T-helper 1 cell treated with Interleukin-12 subunit alpha and Interleukin-12 subunit beta and Interleukin-4 antibody, amounts not matched to agents 30 μg/mL and 1 μg/mL, for 36 hours (primary cell): Measurements from ENCODE around the gene MSI2.

Experiments
- H3K27ac Mint-ChIP-seq: one replicate; pipeline ENCODE4 v1.8.0; 2021; ENCODE audit warnings: mild to moderate bottlenecking, mixed read lengths
- H3K27me3 Mint-ChIP-seq: one replicate; pipeline ENCODE4 v1.8.0; 2021; ENCODE audit warnings: low read depth, mixed read lengths
- H3K36me3 Mint-ChIP-seq: one replicate; pipeline ENCODE4 v1.8.0; 2021; ENCODE audit warnings: low read depth, mixed read lengths
- H3K4me1 Mint-ChIP-seq: one replicate; pipeline ENCODE4 v1.8.0; 2021; ENCODE audit warnings: low read depth, mixed read lengths
- H3K4me3 Mint-ChIP-seq: one replicate; pipeline ENCODE4 v1.8.0; 2021; ENCODE audit warnings: mild to moderate bottlenecking, moderate library complexity, mixed read lengths
- H3K9me3 Mint-ChIP-seq: one replicate; pipeline ENCODE4 v1.8.0; 2021; ENCODE audit warnings: mixed read lengths

MSI2 gene

GRCh38 chr17:57549468-57549867 is 293.1 kb downstream of the MSI2 start:
- peaks cover 12% of the 10 kb centered on the region for H3K4me1 Mint-ChIP-seq
- no peak overlapping the region for H3K4me3 Mint-ChIP-seq
- no peaks in the 10 kb centered on the region for H3K9me3 Mint-ChIP-seq
- peaks cover 3% of the 10 kb centered on the region for H3K36me3 Mint-ChIP-seq
- no peak overlapping the region for H3K27ac Mint-ChIP-seq
- no peaks in the 10 kb centered on the region for H3K27me3 Mint-ChIP-seq

GRCh38 chr17:57550016-57550415 is 293.7 kb downstream of the MSI2 start:
- no peaks in the 10 kb centered on the region for H3K27me3 Mint-ChIP-seq

GRCh38 chr17:57550668-57551315 is 294.5 kb downstream of the MSI2 start:
- H3K4me3 Mint-ChIP-seq, result no peak overlapping the region
- H3K9me3 Mint-ChIP-seq, result no peaks in the 10 kb centered on the region
- no peaks in the 10 kb centered on the region for H3K27me3 Mint-ChIP-seq
- H3K36me3 Mint-ChIP-seq, result peaks cover 3% of the 10 kb centered on the region
- H3K27ac Mint-ChIP-seq, result no peak overlapping the region
- H3K4me1 Mint-ChIP-seq, result peaks cover 12% of the 10 kb centered on the region

More at GRCh38 chr17:57550016-57550415, 293.7 kb downstream of the MSI2 start:
- Mint-ChIP-seq H3K9me3 (no peaks in the 10 kb centered on the region), H3K4me3 (no peak overlapping the region), H3K4me1 (peaks cover 12% of the 10 kb centered on the region), H3K27ac (no peak overlapping the region), H3K36me3 (peaks cover 3% of the 10 kb centered on the region)

GRCh38 chr17:57551321-57552079 is 295.2 kb downstream of the MSI2 start:
- Mint-ChIP-seq H3K4me1 (peaks cover 12% of the 10 kb centered on the region), H3K4me3 (no peak overlapping the region), H3K36me3 (peaks cover 3% of the 10 kb centered on the region), H3K9me3 (no peaks in the 10 kb centered on the region), H3K27me3 (no peaks in the 10 kb centered on the region), H3K27ac (no peak overlapping the region)

GRCh38 chr17:57552114-57552624 is 295.8 kb downstream of the MSI2 start:
- H3K4me3 Mint-ChIP-seq, result no peak overlapping the region
- peaks cover 5% of the 10 kb centered on the region for H3K4me1 Mint-ChIP-seq
- H3K27ac Mint-ChIP-seq, result no peak overlapping the region

GRCh38 chr17:57553526-57553925 is 297.2 kb downstream of the MSI2 start:
- Mint-ChIP-seq H3K9me3 (no peaks in the 10 kb centered on the region), H3K27me3 (no peaks in the 10 kb centered on the region), H3K27ac (no peak overlapping the region), H3K4me1 (peaks cover 2% of the 10 kb centered on the region), H3K4me3 (no peak overlapping the region), H3K36me3 (no peaks in the 10 kb centered on the region)

More at GRCh38 chr17:57552114-57552624, 295.8 kb downstream of the MSI2 start:
- H3K9me3 Mint-ChIP-seq, result no peaks in the 10 kb centered on the region
- no peaks in the 10 kb centered on the region for H3K36me3 Mint-ChIP-seq
- H3K27me3 Mint-ChIP-seq, result no peaks in the 10 kb centered on the region

- H3K4me1 Mint-ChIP-seq, result peaks cover 2% of the 10 kb centered on the region
- H3K36me3 Mint-ChIP-seq, result no peaks in the 10 kb centered on the region
- H3K4me3 Mint-ChIP-seq, result no peak overlapping the region
- H3K27me3 Mint-ChIP-seq, result no peaks in the 10 kb centered on the region
- no peak overlapping the region for H3K27ac Mint-ChIP-seq
- no peaks in the 10 kb centered on the region for H3K9me3 Mint-ChIP-seq
Measured at GRCh38 chr17:57553991-57554825, 297.9 kb downstream of the MSI2 start.

- H3K27ac Mint-ChIP-seq, result no peak overlapping the region
- H3K9me3 Mint-ChIP-seq, result no peaks in the 10 kb centered on the region
- H3K36me3 Mint-ChIP-seq, result no peaks in the 10 kb centered on the region
- no peaks in the 10 kb centered on the region for H3K27me3 Mint-ChIP-seq
- H3K4me1 Mint-ChIP-seq, result peaks cover 2% of the 10 kb centered on the region
- H3K4me3 Mint-ChIP-seq, result no peak overlapping the region
Measured at GRCh38 chr17:57554826-57555635, 298.7 kb downstream of the MSI2 start.

GRCh38 chr17:57555636-57556175 is 299.4 kb downstream of the MSI2 start:
- Mint-ChIP-seq H3K27me3 (no peaks in the 10 kb centered on the region), H3K9me3 (no peaks in the 10 kb centered on the region), H3K4me3 (no peak overlapping the region), H3K36me3 (no peaks in the 10 kb centered on the region), H3K4me1 (peaks cover 3% of the 10 kb centered on the region), H3K27ac (no peak overlapping the region)

GRCh38 chr17:57556320-57556719 is 300.0 kb downstream of the MSI2 start:
- Mint-ChIP-seq H3K27ac (no peak overlapping the region), H3K4me1 (peaks cover 3% of the 10 kb centered on the region), H3K36me3 (no peaks in the 10 kb centered on the region), H3K4me3 (no peak overlapping the region), H3K27me3 (no peaks in the 10 kb centered on the region), H3K9me3 (no peaks in the 10 kb centered on the region)

- Mint-ChIP-seq H3K27ac (no peak overlapping the region), H3K4me1 (peaks cover 3% of the 10 kb centered on the region), H3K36me3 (no peaks in the 10 kb centered on the region), H3K4me3 (no peak overlapping the region), H3K9me3 (no peaks in the 10 kb centered on the region), H3K27me3 (no peaks in the 10 kb centered on the region)
Measured at GRCh38 chr17:57556977-57557376, 300.7 kb downstream of the MSI2 start.

- no peaks in the 10 kb centered on the region for H3K9me3 Mint-ChIP-seq
- peaks cover 3% of the 10 kb centered on the region for H3K4me1 Mint-ChIP-seq
- H3K36me3 Mint-ChIP-seq, result no peaks in the 10 kb centered on the region
- no peak overlapping the region for H3K27ac Mint-ChIP-seq
- no peaks in the 10 kb centered on the region for H3K27me3 Mint-ChIP-seq
- no peak overlapping the region for H3K4me3 Mint-ChIP-seq
Measured at GRCh38 chr17:57557416-57557815, 301.1 kb downstream of the MSI2 start.

GRCh38 chr17:57557834-57558681 is 301.7 kb downstream of the MSI2 start:
- Mint-ChIP-seq H3K4me3 (no peak overlapping the region), H3K4me1 (peaks cover 3% of the 10 kb centered on the region), H3K27me3 (no peaks in the 10 kb centered on the region), H3K36me3 (no peaks in the 10 kb centered on the region), H3K9me3 (no peaks in the 10 kb centered on the region), H3K27ac (no peak overlapping the region)
